ENCODE results near the gene ZNF157. TPM values are rescaled to one million over a fixed set of nuclear protein-coding genes. Genes with fewer than 3 reads are reported as not detected.

The ZNF157 gene
- polyA plus RNA-seq, 2 of the 4 experiments (the other 2 are of a cell fraction), result 0.05 to 0.06 TPM

GRCh38 chrX:47390780-47391179, 20.4 kb downstream of the ZNF157 start:
- POLR2A ChIA-PET, result no interaction called here
- Histone ChIP-seq H3K4me1 (no peaks in the 10 kb centered on the region), H3K9me3 (no peaks in the 10 kb centered on the region; the same call in 2 of the 3 replicates), H3K4me2 (no peak overlapping the region), H3K4me3 (no peak overlapping the region), H3K27ac (no peak overlapping the region)
- FAIRE-seq (no peak), DNase-seq (ENCODE audit: low read depth in 1 of 2, low spot score in 1 of 2) (no peak), ATAC-seq (no peak)
- CTCF ChIA-PET, result no interaction called here
- 95% methylated on average over 1 of the region's 1 CpG for WGBS (ENCODE audit: missing lambda C conversion rate)
- TF ChIP-seq HEYL (CRISPR knock-in tag; IDR thresholded peaks at IDR 0.05) (no peak), ZC3H11A (IDR thresholded peaks at IDR 0.05) (no peak), ELK1 (IDR thresholded peaks at IDR 0.05; ENCODE audit: low read depth, low read length) (no peak), USF2 (IDR thresholded peaks at IDR 0.05) (no peak), PBX3 (IDR thresholded peaks at IDR 0.05) (no peak), MAX (IDR thresholded peaks at IDR 0.05) (no peak), NPAS2 (CRISPR knock-in tag; IDR thresholded peaks at IDR 0.05; ENCODE audit: borderline replicate concordance) (no peak), ZFP36 (IDR thresholded peaks at IDR 0.05; ENCODE audit: borderline replicate concordance, partially characterized antibody) (no peak), RAD21 (conservative IDR thresholded peaks at IDR 0.05 in 1 of 2, IDR thresholded peaks at IDR 0.05 in 1 of 2) (no peak), SREBF2 (IDR thresholded peaks at IDR 0.05) (no peak), ZSCAN20 (CRISPR knock-in tag; IDR thresholded peaks at IDR 0.05) (no peak), CEBPB (IDR thresholded peaks at IDR 0.05) (no peak), NR3C1 (IDR thresholded peaks at IDR 0.05) (no peak)

- ATAC-seq, result no peak
- no peak overlapping the region for H3K4me2 ChIP-seq
- no peak for TF ChIP-seq CBX8 (IDR thresholded peaks at IDR 0.05)
- no peak for DNase-seq (ENCODE audit: low read depth in 1 of 2, low spot score in 1 of 2)
- no peaks in the 10 kb centered on the region for H3K4me1 ChIP-seq
- FAIRE-seq, result no peak
- WGBS (ENCODE audit: missing lambda C conversion rate), result 34% methylated on average over 8 of the region's 8 CpGs
- H3K4me3 ChIP-seq, result no peak overlapping the region
- CTCF ChIA-PET, result no interaction called here
- no peak overlapping the region for H3K27ac ChIP-seq
- POLR2A ChIA-PET, result no interaction called here
- peaks cover 42% of the 10 kb centered on the region for H3K9me3 ChIP-seq
Measured at GRCh38 chrX:47413179-47413594, 42.8 kb downstream of the ZNF157 start.

GRCh38 chrX:47420265-47420664, 49.9 kb downstream of the ZNF157 start:
- Histone ChIP-seq H3K27ac (no peak overlapping the region), H3K9me3 (peaks cover 3% of the 10 kb centered on the region; the same call in 2 of the 3 replicates), H3K4me1 (no peaks in the 10 kb centered on the region), H3K4me2 (no peak overlapping the region), H3K4me3 (no peak overlapping the region)
- no peak for ATAC-seq
- POLR2A ChIA-PET, result no interaction called here
- DNase-seq (ENCODE audit: low read depth in 1 of 2, low spot score in 1 of 2), result no peak
- TF ChIP-seq HES2 (IDR thresholded peaks at IDR 0.05) (no peak), EHF (CRISPR knock-in tag; IDR thresholded peaks at IDR 0.05) (no peak), NPAS2 (CRISPR knock-in tag; IDR thresholded peaks at IDR 0.05; ENCODE audit: borderline replicate concordance) (no peak), TFCP2L1 (CRISPR knock-in tag; IDR thresholded peaks at IDR 0.05) (no peak), HDAC2 (IDR thresholded peaks at IDR 0.05) (no peak), BCL3 (IDR thresholded peaks at IDR 0.05) (no peak), PBX3 (IDR thresholded peaks at IDR 0.05) (no peak), ESRRA (IDR thresholded peaks at IDR 0.05; ENCODE audit: borderline replicate concordance, low read length) (no peak), RAD21 (conservative IDR thresholded peaks at IDR 0.05 in 1 of 2, IDR thresholded peaks at IDR 0.05 in 1 of 2) (no peak), BHLHE40 (IDR thresholded peaks at IDR 0.05; ENCODE audit: low read depth, low read length) (no peak), CTCF (IDR thresholded peaks at IDR 0.05) (no peak), SMC3 (IDR thresholded peaks at IDR 0.05) (no peak), MAZ (IDR thresholded peaks at IDR 0.05; ENCODE audit: borderline replicate concordance, low read depth, low read length) (no peak), FOXS1 (CRISPR knock-in tag; IDR thresholded peaks at IDR 0.05) (no peak), FOSL2 (IDR thresholded peaks at IDR 0.05) (no peak), FOSL2 (CRISPR knock-in tag; IDR thresholded peaks at IDR 0.05) (no peak), CBX2 (IDR thresholded peaks at IDR 0.05; ENCODE audit: borderline replicate concordance, low read depth) (no peak)
- 58% methylated on average over 4 of the region's 4 CpGs for WGBS (ENCODE audit: missing lambda C conversion rate)
- CTCF ChIA-PET, result no interaction called here
- FAIRE-seq, result no peak

All from A549 (cell line).